ENCODE results near the gene CDC37.
"Not testable (repeated sequence)": the region's sequence is repeated elsewhere in the genome, so short reads cannot be mapped to it uniquely, and the experiment has no call there.

Gene CDC37

DNA sequence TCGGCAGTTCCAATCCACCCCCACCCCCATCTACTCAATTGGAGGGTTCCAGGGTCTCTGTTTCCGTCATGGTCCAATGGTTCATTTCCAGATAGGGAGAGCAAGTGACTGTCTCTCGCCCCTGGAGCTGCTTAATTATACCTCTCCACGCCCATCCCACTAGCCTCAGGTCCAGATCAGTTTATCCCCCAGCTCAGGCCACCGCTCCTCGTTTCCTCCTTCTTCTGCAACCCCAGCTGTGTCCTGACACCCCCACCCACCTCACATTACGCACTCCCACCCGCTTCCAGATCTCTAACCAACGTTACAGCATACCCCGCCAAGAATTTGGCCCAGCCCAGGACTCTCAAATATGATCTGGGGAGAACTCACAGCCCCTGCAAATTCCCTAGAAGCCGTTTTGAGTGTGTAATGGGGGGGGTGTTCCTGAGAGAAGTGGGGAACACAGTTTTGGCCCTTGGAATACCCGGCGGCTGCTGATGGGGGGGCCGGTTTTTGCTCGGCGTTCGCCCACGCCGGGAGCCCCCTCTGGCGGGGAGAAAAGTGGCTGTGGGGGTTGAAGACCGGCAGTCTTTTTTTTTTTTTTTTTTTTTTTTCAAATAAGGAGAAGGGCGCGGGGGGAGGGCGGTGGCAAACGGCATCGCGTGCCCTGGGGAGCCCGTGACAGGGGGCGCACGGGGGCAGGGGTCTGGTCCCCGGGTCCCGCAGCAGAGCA, 15.3 kb upstream of the CDC37 start:
- peaks cover 15% of the 10 kb centered on the region; the same call in 1 of the 2 replicates for H3K4me1 ChIP-seq (ENCODE audit: insufficient read depth, low read length)
- no peak overlapping the region for H3K9ac ChIP-seq (ENCODE audit: low read depth, low read length)
- no peaks in the 10 kb centered on the region for H3K36me3 ChIP-seq (ENCODE audit: insufficient read depth, low read depth, low read length)

DNA sequence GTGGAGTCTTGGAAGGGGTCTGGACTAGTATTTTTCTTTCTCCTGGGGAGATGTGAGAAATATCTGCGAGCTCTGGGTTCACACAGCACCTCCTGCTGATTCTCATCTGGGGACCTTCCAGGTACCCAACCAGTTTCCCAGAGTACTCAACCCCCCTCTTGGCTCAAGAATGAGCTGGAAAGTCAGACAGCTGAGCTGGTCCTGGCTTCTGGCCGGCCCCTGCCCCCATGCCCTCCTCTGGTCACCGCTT, 14.8 kb upstream of the CDC37 start:
- peaks cover 15% of the 10 kb centered on the region; the same call in 1 of the 2 replicates for H3K4me1 ChIP-seq (ENCODE audit: insufficient read depth, low read length)
- H3K9me3 ChIP-seq (ENCODE audit: insufficient read depth, low read depth, low read length) = no peaks in the 10 kb centered on the region
- H3K36me3 ChIP-seq (ENCODE audit: insufficient read depth, low read depth, low read length) = no peaks in the 10 kb centered on the region
- no peak overlapping the region for H3K27ac ChIP-seq (ENCODE audit: low read length)
- no peak overlapping the region for H3K9ac ChIP-seq (ENCODE audit: low read depth, low read length)
- peaks cover 82% of the 10 kb centered on the region for H3K27me3 ChIP-seq (ENCODE audit: insufficient read depth, low read length)
- H3K4me3 ChIP-seq (ENCODE audit: low read length) = peak overlapping the region; percentile 54; the same call in 1 of the 2 replicates

More for the DNA sequence above, 15.3 kb upstream of the CDC37 start:
- Histone ChIP-seq H3K9me3 (ENCODE audit: insufficient read depth, low read depth, low read length) (no peaks in the 10 kb centered on the region), H3K27ac (ENCODE audit: low read length) (no peak overlapping the region), H3K4me3 (ENCODE audit: low read length) (peak overlapping the region; percentile 54; the same call in 1 of the 2 replicates), H3K27me3 (ENCODE audit: insufficient read depth, low read length) (peaks cover 87% of the 10 kb centered on the region)

DNA sequence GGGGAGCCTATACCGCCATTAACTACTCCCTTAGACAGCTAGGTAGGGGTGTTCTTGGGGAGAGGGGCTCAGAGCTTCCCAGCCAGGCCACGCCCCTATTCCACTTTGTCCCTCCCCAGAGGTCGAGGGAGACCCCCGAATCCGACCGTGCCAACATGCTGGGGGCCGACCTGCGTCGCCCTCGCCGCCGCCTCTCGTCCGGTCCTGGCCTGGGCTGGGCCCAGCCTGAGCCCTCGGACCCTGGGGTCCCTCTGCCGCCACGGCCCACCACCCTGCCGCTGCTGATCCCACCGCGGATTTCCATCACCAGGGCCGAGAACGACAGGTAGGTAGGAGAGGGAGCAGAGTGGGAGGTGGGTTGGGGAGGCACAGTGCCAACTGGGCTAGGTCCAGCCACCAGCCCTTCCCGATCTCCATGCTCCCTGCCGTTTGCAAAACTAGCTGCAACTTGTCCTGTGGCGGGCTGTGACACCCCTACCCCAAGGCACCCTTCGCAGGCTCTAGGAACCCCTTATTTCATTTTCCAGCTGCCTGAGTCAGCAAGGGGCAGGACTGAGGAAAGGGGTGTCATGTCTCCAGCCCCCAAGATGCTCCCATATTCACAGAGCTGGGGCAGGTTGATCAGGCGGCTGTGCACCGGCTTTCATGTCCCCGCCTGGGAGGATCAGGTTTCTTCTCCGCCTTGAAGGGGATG, 14.3 kb upstream of the CDC37 start:
- Histone ChIP-seq H3K4me3 (ENCODE audit: low read length) (peak overlapping the region; percentile 54; the same call in 1 of the 2 replicates), H3K36me3 (ENCODE audit: insufficient read depth, low read depth, low read length) (no peaks in the 10 kb centered on the region), H3K9ac (ENCODE audit: low read depth, low read length) (no peak overlapping the region), H3K4me1 (ENCODE audit: insufficient read depth, low read length) (peaks cover 15% of the 10 kb centered on the region; the same call in 1 of the 2 replicates), H3K9me3 (ENCODE audit: insufficient read depth, low read depth, low read length) (no peaks in the 10 kb centered on the region), H3K27me3 (ENCODE audit: insufficient read depth, low read length) (peaks cover 78% of the 10 kb centered on the region), H3K27ac (ENCODE audit: low read length) (no peak overlapping the region)

DNA sequence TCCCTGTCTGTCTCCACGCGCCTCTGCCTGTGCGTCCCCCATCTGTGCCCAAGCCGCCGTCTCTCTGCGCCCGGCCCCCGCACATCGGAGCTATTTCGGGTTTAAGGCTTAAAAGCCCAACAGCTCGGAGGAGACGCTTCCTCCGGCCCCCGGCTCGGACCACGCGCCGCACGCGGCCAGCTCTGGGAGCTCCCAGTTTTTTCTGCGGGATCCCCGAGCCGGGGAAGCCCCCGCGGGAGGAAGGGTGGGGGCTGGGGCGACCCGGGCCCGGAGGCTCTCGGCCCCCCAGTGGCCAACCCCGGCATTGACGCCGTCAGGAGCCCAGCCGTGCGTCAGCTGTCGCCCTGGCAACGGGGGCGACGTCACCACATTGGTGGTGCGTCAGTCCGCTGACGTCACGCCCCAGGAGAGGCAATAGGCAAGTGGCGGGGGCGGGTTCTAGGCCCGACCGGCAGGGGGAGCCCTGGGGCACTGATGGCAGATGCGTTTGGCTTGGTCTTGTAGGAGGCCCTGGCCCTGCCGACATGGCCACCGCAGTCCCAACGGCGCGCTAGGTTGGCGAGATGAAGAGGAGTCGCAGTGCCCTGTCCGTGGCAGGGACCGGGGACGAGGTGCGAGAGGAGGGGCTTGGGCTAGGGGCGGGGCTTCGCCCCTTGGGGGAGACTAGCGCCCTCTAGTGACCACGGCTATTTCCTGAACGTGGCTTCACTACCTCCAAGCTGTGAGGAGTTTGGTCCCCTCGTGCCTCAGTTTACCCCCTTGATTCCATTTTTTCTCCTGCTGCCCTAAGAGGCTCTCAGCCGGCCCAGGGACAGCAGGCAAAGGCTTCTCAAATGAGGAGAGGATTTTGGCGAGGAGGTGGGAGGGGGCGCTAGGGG, 13.3 kb upstream of the CDC37 start:
- H3K4me1 ChIP-seq (ENCODE audit: insufficient read depth, low read length) = peaks cover 15% of the 10 kb centered on the region; the same call in 1 of the 2 replicates
- peak overlapping the region; percentile 59; the same call in 1 of the 2 replicates for H3K9ac ChIP-seq (ENCODE audit: low read depth, low read length)
- no peak overlapping the region for H3K27ac ChIP-seq (ENCODE audit: low read length)
- H3K4me3 ChIP-seq (ENCODE audit: low read length) = peak overlapping the region; percentile 68
- H3K27me3 ChIP-seq (ENCODE audit: insufficient read depth, low read length) = peaks cover 73% of the 10 kb centered on the region
- H3K9me3 ChIP-seq (ENCODE audit: insufficient read depth, low read depth, low read length) = no peaks in the 10 kb centered on the region
- H3K36me3 ChIP-seq (ENCODE audit: insufficient read depth, low read depth, low read length) = no peaks in the 10 kb centered on the region

DNA sequence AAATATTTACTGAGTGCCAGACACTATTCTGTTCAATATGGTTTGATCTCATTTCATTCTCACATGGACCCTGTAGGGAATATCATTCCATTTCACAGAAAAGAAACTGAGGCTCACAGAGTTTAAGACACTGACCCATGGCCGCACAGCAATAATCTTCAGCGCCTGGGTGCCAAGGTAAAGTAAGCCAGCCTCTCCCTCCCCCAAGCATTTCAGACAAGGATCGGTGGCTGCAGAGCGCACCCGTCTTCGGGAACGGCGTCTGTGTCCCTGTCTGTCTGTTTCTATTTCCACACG, 12.7 kb upstream of the CDC37 start:
- Histone ChIP-seq H3K36me3 (ENCODE audit: insufficient read depth, low read depth, low read length) (no peaks in the 10 kb centered on the region), H3K27ac (ENCODE audit: low read length) (no peak overlapping the region), H3K9ac (ENCODE audit: low read depth, low read length) (peak overlapping the region; percentile 59; the same call in 1 of the 2 replicates), H3K27me3 (ENCODE audit: insufficient read depth, low read length) (peaks cover 67% of the 10 kb centered on the region), H3K4me1 (ENCODE audit: insufficient read depth, low read length) (peaks cover 15% of the 10 kb centered on the region; the same call in 1 of the 2 replicates), H3K9me3 (ENCODE audit: insufficient read depth, low read depth, low read length) (no peaks in the 10 kb centered on the region), H3K4me3 (ENCODE audit: low read length) (peak overlapping the region; percentile 68)

DNA sequence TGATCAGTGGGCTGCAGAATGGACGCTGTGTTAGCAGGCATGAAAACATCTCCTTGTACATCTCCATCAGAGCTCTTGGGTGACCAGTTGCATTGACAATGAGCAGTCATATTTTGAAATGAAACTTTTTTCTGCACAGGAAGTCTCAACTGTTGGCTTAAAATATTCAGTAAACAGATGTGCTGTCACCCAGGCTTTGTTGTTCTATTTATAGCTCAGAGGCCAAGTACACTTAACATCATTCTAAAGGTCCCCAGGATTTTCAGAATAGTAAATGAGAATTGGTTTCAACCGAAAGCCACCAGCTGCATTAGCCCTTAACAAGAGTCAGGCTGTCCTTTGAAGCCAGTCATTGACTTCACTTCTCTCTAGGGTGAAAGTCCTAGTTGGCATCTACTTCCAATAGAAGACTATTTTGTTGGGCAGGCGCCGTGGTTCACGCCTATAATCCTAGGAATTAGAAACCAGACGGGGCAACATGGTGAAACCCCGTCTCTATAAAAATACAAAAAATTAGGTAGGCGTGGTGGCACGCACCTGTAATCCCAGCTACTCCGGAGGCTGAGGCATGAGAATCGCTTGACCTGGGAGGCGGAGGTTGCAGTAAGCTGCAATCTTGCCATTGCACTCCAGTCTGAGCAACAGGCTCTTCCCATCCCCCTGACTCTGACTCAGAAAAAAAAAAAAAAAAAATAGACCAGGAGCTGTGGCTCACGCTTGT, 9.1 kb upstream of the CDC37 start:
- no peak overlapping the region for H3K4me3 ChIP-seq (ENCODE audit: low read length)
- H3K27ac ChIP-seq (ENCODE audit: low read length) = no peak overlapping the region
- no peak overlapping the region for H3K9ac ChIP-seq (ENCODE audit: low read depth, low read length)
- no peaks in the 10 kb centered on the region for H3K4me1 ChIP-seq (ENCODE audit: insufficient read depth, low read length)
- H3K36me3 ChIP-seq (ENCODE audit: insufficient read depth, low read depth, low read length) = no peaks in the 10 kb centered on the region
- no peaks in the 10 kb centered on the region for H3K9me3 ChIP-seq (ENCODE audit: insufficient read depth, low read depth, low read length)
- peaks cover 52% of the 10 kb centered on the region for H3K27me3 ChIP-seq (ENCODE audit: insufficient read depth, low read length)

DNA sequence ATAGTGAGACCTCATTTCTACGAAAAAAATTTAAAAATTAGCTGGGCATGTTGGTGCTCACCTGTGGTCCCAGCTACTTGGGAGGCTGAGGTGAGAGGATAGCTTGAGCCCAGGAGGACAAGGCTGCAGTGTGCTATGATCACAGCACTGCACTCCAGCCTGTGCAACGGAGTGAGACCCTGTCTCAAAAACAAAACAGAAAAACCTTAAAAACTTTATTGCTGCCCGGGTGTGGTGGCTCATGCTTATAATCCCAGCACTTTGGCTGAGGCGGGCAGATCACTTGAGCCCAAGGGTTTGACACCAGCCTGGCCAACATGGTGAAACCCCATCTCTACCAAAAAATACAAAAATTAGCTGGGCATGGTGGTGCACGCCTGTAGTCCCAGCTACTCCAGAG, 7.9 kb upstream of the CDC37 start:
- not testable (repeated sequence) for H3K9ac ChIP-seq (ENCODE audit: low read depth, low read length); H3K4me1 ChIP-seq (ENCODE audit: insufficient read depth, low read length); H3K27ac ChIP-seq (ENCODE audit: low read length); H3K9me3 ChIP-seq (ENCODE audit: insufficient read depth, low read depth, low read length); H3K4me3 ChIP-seq (ENCODE audit: low read length); H3K36me3 ChIP-seq (ENCODE audit: insufficient read depth, low read depth, low read length)
- H3K27me3 ChIP-seq (ENCODE audit: insufficient read depth, low read length) = peaks cover 51% of the 10 kb centered on the region

DNA sequence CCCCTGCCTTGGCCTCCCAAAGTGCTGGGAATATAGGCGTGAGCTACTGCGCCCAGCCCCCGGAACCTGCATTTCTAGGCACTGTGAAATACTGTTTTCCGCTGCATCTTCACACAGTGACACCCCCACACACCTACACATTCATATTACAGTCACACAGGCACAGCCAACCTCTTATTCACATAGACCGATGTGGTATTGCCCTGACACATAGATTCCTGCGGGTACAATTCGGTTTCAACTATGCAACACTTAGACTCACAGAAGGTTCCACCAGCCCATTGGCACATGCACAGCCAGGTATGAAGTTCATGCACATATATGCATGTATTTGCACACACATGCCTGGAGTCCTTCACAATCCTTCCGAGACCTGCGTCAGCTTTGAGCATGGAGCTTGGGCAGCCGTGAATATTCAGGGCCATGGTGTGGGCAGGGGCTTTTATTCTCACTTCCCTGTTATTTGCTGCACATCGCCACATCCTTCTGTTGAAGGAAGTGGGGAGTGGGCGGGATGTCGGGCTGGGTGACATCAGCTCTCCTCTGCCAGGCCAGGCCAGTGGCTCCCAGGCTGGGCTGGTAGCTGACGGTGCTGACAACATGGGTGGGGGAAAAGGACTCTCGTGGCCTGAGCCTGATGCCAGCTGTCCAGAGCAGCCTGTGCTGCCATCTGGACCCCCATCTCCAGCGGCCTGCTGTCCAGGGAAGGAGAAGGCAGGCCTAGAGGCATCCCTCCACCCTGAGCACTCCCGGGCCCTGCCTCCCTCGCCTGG, 5.4 kb upstream of the CDC37 start:
- Histone ChIP-seq H3K36me3 (ENCODE audit: insufficient read depth, low read depth, low read length) (no peaks in the 10 kb centered on the region), H3K27me3 (ENCODE audit: insufficient read depth, low read length) (peaks cover 57% of the 10 kb centered on the region), H3K4me1 (ENCODE audit: insufficient read depth, low read length) (no peaks in the 10 kb centered on the region), H3K4me3 (ENCODE audit: low read length) (no peak overlapping the region), H3K9me3 (ENCODE audit: insufficient read depth, low read depth, low read length) (no peaks in the 10 kb centered on the region), H3K9ac (ENCODE audit: low read depth, low read length) (no peak overlapping the region), H3K27ac (ENCODE audit: low read length) (no peak overlapping the region)

DNA sequence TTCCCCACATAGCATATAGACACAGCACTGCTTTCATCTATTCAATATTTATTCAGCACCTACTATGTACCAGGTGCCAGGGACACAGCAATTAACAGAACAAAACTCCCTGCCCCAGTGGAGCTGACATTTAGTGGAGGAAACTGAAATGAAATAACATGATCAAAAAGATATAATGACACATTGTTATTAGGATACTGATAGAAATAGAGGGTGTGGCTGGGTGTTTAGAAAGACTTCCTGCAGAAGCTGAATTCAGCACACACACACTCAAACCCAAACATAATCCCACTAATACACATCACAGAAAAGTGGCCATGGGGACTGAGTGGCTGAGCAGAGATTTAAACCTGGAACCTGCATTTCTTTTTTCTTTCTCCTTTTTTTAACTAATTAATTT, 3.8 kb upstream of the CDC37 start:
- H3K4me3 ChIP-seq (ENCODE audit: low read length) = no peak overlapping the region
- H3K27ac ChIP-seq (ENCODE audit: low read length) = no peak overlapping the region
- no peaks in the 10 kb centered on the region for H3K9me3 ChIP-seq (ENCODE audit: insufficient read depth, low read depth, low read length)
- H3K27me3 ChIP-seq (ENCODE audit: insufficient read depth, low read length) = peaks cover 51% of the 10 kb centered on the region
- no peak overlapping the region for H3K9ac ChIP-seq (ENCODE audit: low read depth, low read length)
- peaks cover 4% of the 10 kb centered on the region; the same call in 1 of the 2 replicates for H3K4me1 ChIP-seq (ENCODE audit: insufficient read depth, low read length)
- H3K36me3 ChIP-seq (ENCODE audit: insufficient read depth, low read depth, low read length) = no peaks in the 10 kb centered on the region

DNA sequence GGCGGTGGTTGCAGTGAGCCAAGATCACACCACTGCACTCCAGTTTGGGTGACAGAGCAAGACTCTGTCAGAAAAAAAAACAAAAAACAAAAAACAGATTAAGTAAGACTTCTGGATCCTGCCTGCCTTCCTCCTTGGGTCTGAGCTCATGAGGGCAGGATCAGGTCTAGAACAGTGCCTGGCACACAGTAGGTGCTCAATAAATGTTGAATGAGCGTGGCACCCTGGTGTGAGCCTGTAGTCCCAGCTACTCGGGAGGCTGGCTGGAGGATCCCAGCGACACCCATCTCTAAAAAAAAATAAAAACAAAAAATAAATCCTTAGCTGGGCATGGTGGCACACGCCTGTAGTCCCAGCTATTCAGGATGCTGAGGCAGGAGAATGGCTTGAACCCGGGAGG, 2.8 kb upstream of the CDC37 start:
- no peak overlapping the region for H3K9ac ChIP-seq (ENCODE audit: low read depth, low read length)
- H3K27ac ChIP-seq (ENCODE audit: low read length) = no peak overlapping the region
- no peaks in the 10 kb centered on the region for H3K9me3 ChIP-seq (ENCODE audit: insufficient read depth, low read depth, low read length)
- H3K4me3 ChIP-seq (ENCODE audit: low read length) = no peak overlapping the region
- no peaks in the 10 kb centered on the region for H3K36me3 ChIP-seq (ENCODE audit: insufficient read depth, low read depth, low read length)
- H3K4me1 ChIP-seq (ENCODE audit: insufficient read depth, low read length) = peaks cover 4% of the 10 kb centered on the region; the same call in 1 of the 2 replicates
- peaks cover 51% of the 10 kb centered on the region for H3K27me3 ChIP-seq (ENCODE audit: insufficient read depth, low read length)
